ENCODE results near the gene IGFL4.

IGFL4 gene

DNA sequence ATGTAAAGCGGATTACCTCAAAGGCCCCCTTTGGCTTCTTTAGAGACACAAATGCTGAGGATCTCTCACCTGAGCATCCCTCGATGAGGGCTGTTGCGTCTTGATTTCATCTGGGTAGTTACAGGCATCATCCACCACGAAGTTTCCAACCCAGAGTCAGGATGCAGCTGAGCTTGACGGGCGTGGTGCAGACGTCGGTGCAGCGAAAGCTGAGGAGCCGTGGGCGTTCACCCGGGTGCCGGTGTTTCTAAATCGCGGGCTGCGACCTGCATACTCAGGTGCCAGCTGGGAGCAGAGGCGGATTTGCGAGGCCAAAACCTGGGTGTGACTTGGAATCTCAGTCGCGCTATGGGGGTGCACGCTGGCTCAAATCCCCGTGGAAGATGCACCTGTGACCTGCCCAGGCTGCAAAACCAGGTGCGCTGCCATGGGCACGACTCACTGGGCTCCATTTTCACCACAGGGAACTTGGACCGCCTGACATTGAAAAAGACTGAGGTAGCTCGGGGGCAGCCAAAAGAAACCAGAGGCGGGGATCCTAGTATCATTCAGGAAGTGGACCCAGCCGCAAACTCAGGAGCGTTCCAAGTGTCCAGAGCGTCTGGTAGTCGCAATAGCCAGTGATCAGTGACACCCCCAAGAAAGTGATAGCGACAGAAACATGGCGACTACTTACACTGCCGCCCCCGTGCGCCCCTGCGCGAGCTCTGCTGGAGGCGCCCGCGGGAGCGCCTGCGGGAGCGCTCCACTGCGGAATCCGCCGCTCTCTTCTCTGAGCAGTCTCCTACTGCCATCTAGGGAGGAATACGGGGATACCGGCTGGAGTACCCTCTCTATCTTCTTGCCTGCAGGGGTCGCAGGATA, 36.4 kb upstream of the IGFL4 start:
- H3K36me3 ChIP-seq, result no peaks in the 10 kb centered on the region
- no peaks in the 10 kb centered on the region for H3K9me3 ChIP-seq
- no peak overlapping the region for H3K4me3 ChIP-seq (ENCODE audit: low read depth in 1 of 2, low read length in 1 of 2)
- no peaks in the 10 kb centered on the region for H3K4me1 ChIP-seq (ENCODE audit: control insufficient read depth in 1 of 2, insufficient read depth in 1 of 2, low read depth in 1 of 2, low read length in 1 of 2)
- no peak overlapping the region for H3K27ac ChIP-seq
- peaks cover 100% of the 10 kb centered on the region for H3K27me3 ChIP-seq
- TF ChIP-seq, protein P1, sequence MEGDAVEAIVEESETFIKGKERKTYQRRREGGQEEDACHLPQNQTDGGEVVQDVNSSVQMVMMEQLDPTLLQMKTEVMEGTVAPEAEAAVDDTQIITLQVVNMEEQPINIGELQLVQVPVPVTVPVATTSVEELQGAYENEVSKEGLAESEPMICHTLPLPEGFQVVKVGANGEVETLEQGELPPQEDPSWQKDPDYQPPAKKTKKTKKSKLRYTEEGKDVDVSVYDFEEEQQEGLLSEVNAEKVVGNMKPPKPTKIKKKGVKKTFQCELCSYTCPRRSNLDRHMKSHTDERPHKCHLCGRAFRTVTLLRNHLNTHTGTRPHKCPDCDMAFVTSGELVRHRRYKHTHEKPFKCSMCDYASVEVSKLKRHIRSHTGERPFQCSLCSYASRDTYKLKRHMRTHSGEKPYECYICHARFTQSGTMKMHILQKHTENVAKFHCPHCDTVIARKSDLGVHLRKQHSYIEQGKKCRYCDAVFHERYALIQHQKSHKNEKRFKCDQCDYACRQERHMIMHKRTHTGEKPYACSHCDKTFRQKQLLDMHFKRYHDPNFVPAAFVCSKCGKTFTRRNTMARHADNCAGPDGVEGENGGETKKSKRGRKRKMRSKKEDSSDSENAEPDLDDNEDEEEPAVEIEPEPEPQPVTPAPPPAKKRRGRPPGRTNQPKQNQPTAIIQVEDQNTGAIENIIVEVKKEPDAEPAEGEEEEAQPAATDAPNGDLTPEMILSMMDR (IDR thresholded peaks at IDR 0.05), result no peak

DNA sequence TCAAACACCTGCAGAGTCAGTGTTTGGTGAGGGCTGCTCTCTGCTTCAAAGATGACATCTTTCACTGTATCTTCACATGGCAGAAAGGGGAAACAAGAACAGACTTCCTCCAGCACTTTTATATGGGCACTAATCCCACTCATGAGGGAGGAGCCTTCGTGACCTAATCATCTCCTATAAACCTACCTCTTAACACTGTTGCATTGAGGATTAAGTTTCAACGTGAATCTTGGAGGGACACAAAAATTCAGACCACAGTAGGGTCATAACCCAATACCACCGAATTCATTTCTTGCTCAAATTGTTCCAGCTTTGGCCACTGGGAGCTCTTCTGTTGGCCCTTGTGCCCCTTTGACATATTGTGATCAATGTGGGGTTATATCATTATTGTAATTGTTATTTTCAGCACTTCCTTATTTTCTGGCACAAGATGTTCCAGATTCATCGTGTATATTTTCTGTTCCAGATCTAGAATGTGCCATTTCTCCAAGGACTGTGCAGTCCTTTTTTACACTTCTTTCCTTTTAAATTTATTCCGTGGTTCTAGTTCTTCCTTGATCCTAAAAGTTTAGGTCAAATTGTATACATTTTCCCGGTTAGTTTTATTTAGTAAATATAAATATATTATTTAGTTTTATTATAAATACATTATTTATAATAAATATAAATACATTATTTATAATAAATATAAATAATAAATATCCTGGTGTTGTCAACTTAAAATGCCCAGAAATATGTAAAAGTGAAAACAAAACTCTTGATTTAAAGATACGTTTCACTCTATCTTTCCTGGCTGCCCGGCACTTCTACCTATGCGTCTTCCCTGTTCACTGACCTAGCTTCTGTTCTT, 35.5 kb upstream of the IGFL4 start:
- TF ChIP-seq, protein P1 (IDR thresholded peaks at IDR 0.05), result no peak
- no peaks in the 10 kb centered on the region for H3K9me3 ChIP-seq
- H3K4me1 ChIP-seq (ENCODE audit: control insufficient read depth in 1 of 2, insufficient read depth in 1 of 2, low read depth in 1 of 2, low read length in 1 of 2), result no peaks in the 10 kb centered on the region
- H3K27me3 ChIP-seq, result peaks cover 100% of the 10 kb centered on the region
- no peak overlapping the region for H3K4me3 ChIP-seq (ENCODE audit: low read depth in 1 of 2, low read length in 1 of 2)
- H3K36me3 ChIP-seq, result no peaks in the 10 kb centered on the region
- H3K27ac ChIP-seq, result no peak overlapping the region

- peaks cover 100% of the 10 kb centered on the region for H3K27me3 ChIP-seq
- no peak overlapping the region for H3K4me3 ChIP-seq (ENCODE audit: low read depth in 1 of 2, low read length in 1 of 2)
- H3K36me3 ChIP-seq, result no peaks in the 10 kb centered on the region
- H3K9me3 ChIP-seq, result no peaks in the 10 kb centered on the region
- peaks cover 3 to 6% of the 10 kb centered on the region in 2 experiments for H3K4me1 ChIP-seq (ENCODE audit: control insufficient read depth in 1 of 2, insufficient read depth in 1 of 2, low read depth in 1 of 2, low read length in 1 of 2)
- TF ChIP-seq, protein P1 (IDR thresholded peaks at IDR 0.05), result no peak
- H3K27ac ChIP-seq, result no peak overlapping the region
Observed at GRCh38 chr19:46073268-46073922, 32.6 kb upstream of the IGFL4 start.

DNA sequence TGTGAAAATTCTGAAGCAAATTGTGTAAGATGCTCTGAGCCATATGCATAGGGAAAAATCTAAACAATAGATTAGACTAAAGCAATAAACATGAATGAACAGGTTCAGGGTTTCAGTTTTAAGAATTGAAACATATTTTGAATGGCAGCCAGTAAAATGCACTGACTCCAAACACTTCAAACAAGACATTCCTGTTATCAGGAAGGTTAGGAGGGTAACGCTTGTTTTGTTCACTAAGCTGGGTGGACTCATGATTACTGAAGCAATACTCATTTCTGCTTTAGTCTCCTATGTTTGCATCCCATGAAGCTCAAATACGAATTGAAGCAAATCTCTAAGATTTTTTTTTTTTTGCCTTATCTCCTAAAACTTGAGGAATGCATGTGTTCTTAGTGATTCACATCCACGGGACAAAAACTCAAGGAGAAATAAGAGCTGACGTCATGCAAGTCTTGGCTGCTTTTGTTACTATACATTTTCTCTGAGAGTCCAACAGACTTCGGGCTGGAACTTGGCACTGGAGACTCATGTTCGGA, 29.1 kb upstream of the IGFL4 start:
- no peak overlapping the region for H3K27ac ChIP-seq
- no peak overlapping the region for H3K4me3 ChIP-seq (ENCODE audit: low read depth in 1 of 2, low read length in 1 of 2)
- H3K36me3 ChIP-seq, result no peaks in the 10 kb centered on the region
- H3K27me3 ChIP-seq, result peaks cover 98% of the 10 kb centered on the region
- TF ChIP-seq, protein P1 (IDR thresholded peaks at IDR 0.05), result no peak
- no peaks in the 10 kb centered on the region for H3K9me3 ChIP-seq
- H3K4me1 ChIP-seq (ENCODE audit: control insufficient read depth in 1 of 2, insufficient read depth in 1 of 2, low read depth in 1 of 2, low read length in 1 of 2), result peaks cover 4 to 7% of the 10 kb centered on the region in 2 experiments

Data from neutrophil (primary cell).